Glutamatergic neuron (in vitro differentiated cells): ENCODE measurements around the gene TMEM176B. TPM values are rescaled to one million over a fixed set of nuclear protein-coding genes. Genes with fewer than 3 reads are reported as not detected.

Source experiments
- DNase-seq: peaks from one replicate; pipeline ENCODE4 v3.0.0; 2022
- H3K27ac Mint-ChIP-seq: one replicate; pipeline ENCODE4 v1.8.0; 2020; ENCODE audit warnings: mild to moderate bottlenecking, mixed read lengths, inconsistent platforms; ENCODE audit not compliant: unreplicated experiment
- H3K27me3 Mint-ChIP-seq: one replicate; pipeline ENCODE4 v1.8.0; 2020; ENCODE audit warnings: mild to moderate bottlenecking, moderate library complexity, mixed read lengths, inconsistent platforms; ENCODE audit not compliant: unreplicated experiment
- H3K36me3 Mint-ChIP-seq: one replicate; pipeline ENCODE4 v1.8.0; 2020; ENCODE audit warnings: mild to moderate bottlenecking, mixed read lengths, inconsistent platforms; ENCODE audit not compliant: unreplicated experiment
- H3K4me1 Mint-ChIP-seq: one replicate; pipeline ENCODE4 v1.8.0; 2020; ENCODE audit warnings: mild to moderate bottlenecking, low read depth, mixed read lengths, inconsistent platforms; ENCODE audit not compliant: unreplicated experiment
- H3K4me3 Mint-ChIP-seq: one replicate; pipeline ENCODE4 v1.8.0; 2020; ENCODE audit warnings: mild to moderate bottlenecking, mixed read lengths, inconsistent platforms; ENCODE audit not compliant: unreplicated experiment
- H3K9me3 Mint-ChIP-seq: one replicate; pipeline ENCODE4 v1.8.0; 2020; ENCODE audit warnings: mild to moderate bottlenecking, moderate library complexity, mixed read lengths, inconsistent platforms; ENCODE audit not compliant: unreplicated experiment
- CTCF ChIP-seq: fragments of 200-600 bp; sonication (generic); IDR thresholded peaks from one replicate; pipeline ENCODE4 v1.5.0; 2021; ENCODE audit not compliant: partially characterized antibody, unreplicated experiment
- total RNA-seq: library from RNA; stranded (reverse); fragmentation: NEBNext Ultra II Directional; extraction: Animal tissue kit (Norgen Biotek cat#: 25700); gene quantifications from one replicate; pipeline ENCODE4 v1.2.1, GENCODE V29; 2021; ENCODE audit not compliant: unreplicated experiment

The TMEM176B gene
- total RNA-seq, 1 donor from 2014 or later: 0.44 TPM

GRCh38 chr7:150791304-150791703 is 8.9 kb downstream of the TMEM176B start:
- H3K4me3 Mint-ChIP-seq: no peak overlapping the region
- no peaks in the 10 kb centered on the region for H3K27me3 Mint-ChIP-seq
- no peak for TF ChIP-seq CTCF
- H3K4me1 Mint-ChIP-seq: no peaks in the 10 kb centered on the region
- no peak for DNase-seq
- no peak overlapping the region for H3K27ac Mint-ChIP-seq
- H3K36me3 Mint-ChIP-seq: no peaks in the 10 kb centered on the region
- no peaks in the 10 kb centered on the region for H3K9me3 Mint-ChIP-seq

GRCh38 chr7:150790416-150791075 is 9.6 kb downstream of the TMEM176B start:
- Mint-ChIP-seq H3K4me3 (no peak overlapping the region), H3K36me3 (no peaks in the 10 kb centered on the region), H3K27me3 (no peaks in the 10 kb centered on the region), H3K9me3 (no peaks in the 10 kb centered on the region), H3K4me1 (no peaks in the 10 kb centered on the region), H3K27ac (no peak overlapping the region)
- DNase-seq: no peak
- TF ChIP-seq CTCF: no peak

GRCh38 chr7:150788474-150789269 is 11.5 kb downstream of the TMEM176B start:
- H3K9me3 Mint-ChIP-seq: no peaks in the 10 kb centered on the region
- peaks cover 3% of the 10 kb centered on the region for H3K27me3 Mint-ChIP-seq
- no peak for TF ChIP-seq CTCF
- H3K4me3 Mint-ChIP-seq: no peak overlapping the region
- H3K36me3 Mint-ChIP-seq: no peaks in the 10 kb centered on the region
- DNase-seq: no peak
- H3K27ac Mint-ChIP-seq: no peak overlapping the region
- H3K4me1 Mint-ChIP-seq: no peaks in the 10 kb centered on the region

GRCh38 chr7:150787321-150788281 is 12.6 kb downstream of the TMEM176B start:
- no peaks in the 10 kb centered on the region for H3K36me3 Mint-ChIP-seq
- no peak overlapping the region for H3K4me3 Mint-ChIP-seq
- DNase-seq: no peak
- peaks cover 3% of the 10 kb centered on the region for H3K27me3 Mint-ChIP-seq
- TF ChIP-seq CTCF: no peak
- no peak overlapping the region for H3K27ac Mint-ChIP-seq
- H3K4me1 Mint-ChIP-seq: no peaks in the 10 kb centered on the region
- H3K9me3 Mint-ChIP-seq: no peaks in the 10 kb centered on the region
